K562 (cell line): Measurements from ENCODE around the gene COASY. TPM values are rescaled to one million over a fixed set of nuclear protein-coding genes. Genes with fewer than 3 reads are reported as not detected.

Source experiments
- CREB3L1 ChIP-seq: fragments of 450-650 bp; IDR thresholded peaks from 2 replicates; pipeline ENCODE4 v1.6.1; 2014; ENCODE audit warnings: low read depth, mild to moderate bottlenecking, moderate library complexity, borderline replicate concordance
- CXXC5 ChIP-seq: fragments of 250-450 bp; sonication (Bioruptor Pico); IDR thresholded peaks from 2 replicates; pipeline ENCODE4 v1.8.0; 2022; ENCODE audit warnings: inconsistent platforms, mild to moderate bottlenecking, moderate library complexity
- EGR1 ChIP-seq: fragments of 450-650 bp; conservative IDR thresholded peaks from 2 replicates; pipeline ENCODE4 v1.6.1; 2017; ENCODE audit warnings: mild to moderate bottlenecking
- ELF2 ChIP-seq: fragments of 250-450 bp; sonication (Bioruptor Pico); IDR thresholded peaks from 2 replicates; pipeline ENCODE4 v1.5.0; 2021; ENCODE audit warnings: mild to moderate bottlenecking
- ETV5 ChIP-seq: sonication (generic); formaldehyde crosslinking; IDR thresholded peaks from 2 replicates; pipeline ENCODE4 v1.4.0; 2020; ENCODE audit warnings: low read depth, mild to moderate bottlenecking, missing genetic modification reagents
- MXD1 ChIP-seq: fragments of 250-450 bp; sonication (Bioruptor Pico); IDR thresholded peaks from 2 replicates; pipeline ENCODE4 v1.8.0; 2021; ENCODE audit warnings: borderline replicate concordance, mild to moderate bottlenecking, moderate library complexity; ENCODE audit not compliant: poor library complexity, severe bottlenecking
- NCOA6 ChIP-seq: fragments of 450-650 bp; IDR thresholded peaks from 2 replicates; pipeline ENCODE4 v1.6.1; 2017; ENCODE audit warnings: mild to moderate bottlenecking
- NFE2L1 ChIP-seq: fragments of 450-650 bp; IDR thresholded peaks from 2 replicates; pipeline ENCODE4 v1.6.1; 2016; ENCODE audit warnings: missing genetic modification characterization, low read depth, mild to moderate bottlenecking, missing compliant biosample characterization, moderate library complexity, borderline replicate concordance
- PTBP1 ChIP-seq: fragments of 200-400 bp; formaldehyde crosslinking; IDR thresholded peaks from 2 replicates; pipeline ENCODE4 v1.6.1; 2017; ENCODE audit warnings: low read depth, low read length
- SIN3A ChIP-seq, 2 experiments: fragments of 150-350 bp in 1 of 2; IDR thresholded peaks; 2 replicates each; pipeline ENCODE4 v1.6.1; 2011 to 2016; ENCODE audit warnings: borderline replicate concordance in 2 of 2, low read depth in 2 of 2, low read length in 2 of 2, mild to moderate bottlenecking in 2 of 2, moderate library complexity in 2 of 2; ENCODE audit not compliant: control insufficient read depth in 1 of 2
- polyA plus RNA-seq, 8 experiments: library from polyadenylated mRNA; depleted of rRNA in 4 of 8; stranded (reverse) in 5 of 8; unstranded in 3 of 8; fragments of >200 nt; fragmentation: Nextera tagmentation in 2 of 8; fragmentation: Illumina TruSeq in 1 of 8; extraction: Ambion mirVana in 2 of 8; extraction: Trizol in 1 of 8; gene quantifications; 2 replicates each; pipeline versions ENCODE4 v1.2.1 to v1.2.3, GENCODE V29; 2011 to 2014; ENCODE audit warnings: inconsistent platforms in 1 of 8, missing spikeins in 1 of 8
- total RNA-seq, 7 experiments: library from RNA; depleted of rRNA in 6 of 7; stranded (reverse); fragments of >200 nt in 6 of 7; fragmentation: Illumina TruSeq in 2 of 7; extraction: Trizol in 2 of 7; gene quantifications; 2 replicates each; pipeline versions ENCODE4 v1.2.1 to v1.2.3, GENCODE V29; 2011 to 2021; ENCODE audit warnings: low replicate concordance in 1 of 7
- TF ChIP-seq, protein P1 (sequence below): fragments of 450-650 bp; IDR thresholded peaks from 2 replicates; pipeline ENCODE4 v1.6.1; 2016; ENCODE audit warnings: mild to moderate bottlenecking, moderate library complexity

Gene COASY
- total and polyA plus RNA-seq, 9 of the 15 experiments (the other 6 are each of a cell fraction or from before 2014, with no cell fraction given): 25.4 to 175 (median 62.3) TPM

- TF ChIP-seq, protein P1, sequence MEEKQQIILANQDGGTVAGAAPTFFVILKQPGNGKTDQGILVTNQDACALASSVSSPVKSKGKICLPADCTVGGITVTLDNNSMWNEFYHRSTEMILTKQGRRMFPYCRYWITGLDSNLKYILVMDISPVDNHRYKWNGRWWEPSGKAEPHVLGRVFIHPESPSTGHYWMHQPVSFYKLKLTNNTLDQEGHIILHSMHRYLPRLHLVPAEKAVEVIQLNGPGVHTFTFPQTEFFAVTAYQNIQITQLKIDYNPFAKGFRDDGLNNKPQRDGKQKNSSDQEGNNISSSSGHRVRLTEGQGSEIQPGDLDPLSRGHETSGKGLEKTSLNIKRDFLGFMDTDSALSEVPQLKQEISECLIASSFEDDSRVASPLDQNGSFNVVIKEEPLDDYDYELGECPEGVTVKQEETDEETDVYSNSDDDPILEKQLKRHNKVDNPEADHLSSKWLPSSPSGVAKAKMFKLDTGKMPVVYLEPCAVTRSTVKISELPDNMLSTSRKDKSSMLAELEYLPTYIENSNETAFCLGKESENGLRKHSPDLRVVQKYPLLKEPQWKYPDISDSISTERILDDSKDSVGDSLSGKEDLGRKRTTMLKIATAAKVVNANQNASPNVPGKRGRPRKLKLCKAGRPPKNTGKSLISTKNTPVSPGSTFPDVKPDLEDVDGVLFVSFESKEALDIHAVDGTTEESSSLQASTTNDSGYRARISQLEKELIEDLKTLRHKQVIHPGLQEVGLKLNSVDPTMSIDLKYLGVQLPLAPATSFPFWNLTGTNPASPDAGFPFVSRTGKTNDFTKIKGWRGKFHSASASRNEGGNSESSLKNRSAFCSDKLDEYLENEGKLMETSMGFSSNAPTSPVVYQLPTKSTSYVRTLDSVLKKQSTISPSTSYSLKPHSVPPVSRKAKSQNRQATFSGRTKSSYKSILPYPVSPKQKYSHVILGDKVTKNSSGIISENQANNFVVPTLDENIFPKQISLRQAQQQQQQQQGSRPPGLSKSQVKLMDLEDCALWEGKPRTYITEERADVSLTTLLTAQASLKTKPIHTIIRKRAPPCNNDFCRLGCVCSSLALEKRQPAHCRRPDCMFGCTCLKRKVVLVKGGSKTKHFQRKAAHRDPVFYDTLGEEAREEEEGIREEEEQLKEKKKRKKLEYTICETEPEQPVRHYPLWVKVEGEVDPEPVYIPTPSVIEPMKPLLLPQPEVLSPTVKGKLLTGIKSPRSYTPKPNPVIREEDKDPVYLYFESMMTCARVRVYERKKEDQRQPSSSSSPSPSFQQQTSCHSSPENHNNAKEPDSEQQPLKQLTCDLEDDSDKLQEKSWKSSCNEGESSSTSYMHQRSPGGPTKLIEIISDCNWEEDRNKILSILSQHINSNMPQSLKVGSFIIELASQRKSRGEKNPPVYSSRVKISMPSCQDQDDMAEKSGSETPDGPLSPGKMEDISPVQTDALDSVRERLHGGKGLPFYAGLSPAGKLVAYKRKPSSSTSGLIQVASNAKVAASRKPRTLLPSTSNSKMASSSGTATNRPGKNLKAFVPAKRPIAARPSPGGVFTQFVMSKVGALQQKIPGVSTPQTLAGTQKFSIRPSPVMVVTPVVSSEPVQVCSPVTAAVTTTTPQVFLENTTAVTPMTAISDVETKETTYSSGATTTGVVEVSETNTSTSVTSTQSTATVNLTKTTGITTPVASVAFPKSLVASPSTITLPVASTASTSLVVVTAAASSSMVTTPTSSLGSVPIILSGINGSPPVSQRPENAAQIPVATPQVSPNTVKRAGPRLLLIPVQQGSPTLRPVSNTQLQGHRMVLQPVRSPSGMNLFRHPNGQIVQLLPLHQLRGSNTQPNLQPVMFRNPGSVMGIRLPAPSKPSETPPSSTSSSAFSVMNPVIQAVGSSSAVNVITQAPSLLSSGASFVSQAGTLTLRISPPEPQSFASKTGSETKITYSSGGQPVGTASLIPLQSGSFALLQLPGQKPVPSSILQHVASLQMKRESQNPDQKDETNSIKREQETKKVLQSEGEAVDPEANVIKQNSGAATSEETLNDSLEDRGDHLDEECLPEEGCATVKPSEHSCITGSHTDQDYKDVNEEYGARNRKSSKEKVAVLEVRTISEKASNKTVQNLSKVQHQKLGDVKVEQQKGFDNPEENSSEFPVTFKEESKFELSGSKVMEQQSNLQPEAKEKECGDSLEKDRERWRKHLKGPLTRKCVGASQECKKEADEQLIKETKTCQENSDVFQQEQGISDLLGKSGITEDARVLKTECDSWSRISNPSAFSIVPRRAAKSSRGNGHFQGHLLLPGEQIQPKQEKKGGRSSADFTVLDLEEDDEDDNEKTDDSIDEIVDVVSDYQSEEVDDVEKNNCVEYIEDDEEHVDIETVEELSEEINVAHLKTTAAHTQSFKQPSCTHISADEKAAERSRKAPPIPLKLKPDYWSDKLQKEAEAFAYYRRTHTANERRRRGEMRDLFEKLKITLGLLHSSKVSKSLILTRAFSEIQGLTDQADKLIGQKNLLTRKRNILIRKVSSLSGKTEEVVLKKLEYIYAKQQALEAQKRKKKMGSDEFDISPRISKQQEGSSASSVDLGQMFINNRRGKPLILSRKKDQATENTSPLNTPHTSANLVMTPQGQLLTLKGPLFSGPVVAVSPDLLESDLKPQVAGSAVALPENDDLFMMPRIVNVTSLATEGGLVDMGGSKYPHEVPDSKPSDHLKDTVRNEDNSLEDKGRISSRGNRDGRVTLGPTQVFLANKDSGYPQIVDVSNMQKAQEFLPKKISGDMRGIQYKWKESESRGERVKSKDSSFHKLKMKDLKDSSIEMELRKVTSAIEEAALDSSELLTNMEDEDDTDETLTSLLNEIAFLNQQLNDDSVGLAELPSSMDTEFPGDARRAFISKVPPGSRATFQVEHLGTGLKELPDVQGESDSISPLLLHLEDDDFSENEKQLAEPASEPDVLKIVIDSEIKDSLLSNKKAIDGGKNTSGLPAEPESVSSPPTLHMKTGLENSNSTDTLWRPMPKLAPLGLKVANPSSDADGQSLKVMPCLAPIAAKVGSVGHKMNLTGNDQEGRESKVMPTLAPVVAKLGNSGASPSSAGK: peak; percentile 12
- no peak for TF ChIP-seq ELF2 (CRISPR knock-in tag)
- peak; percentile 77 for TF ChIP-seq EGR1
- 0 out of 2 replicates have a peak, but pooled peaks have one; percentile 45 for TF ChIP-seq CXXC5 (CRISPR knock-in tag)
- no peak for TF ChIP-seq PTBP1
- TF ChIP-seq CREB3L1: no peak
- TF ChIP-seq ETV5: no peak
- no peak for TF ChIP-seq NFE2L1 (tag)
- TF ChIP-seq MXD1 (CRISPR knock-in tag): no peak
- TF ChIP-seq NCOA6: no peak
- TF ChIP-seq SIN3A (IDR thresholded peaks at IDR 0.05; ENCODE audit: borderline replicate concordance in 2 of 2, control insufficient read depth in 1 of 2, low read depth in 2 of 2, low read length in 2 of 2): peak in 1 of 2 experiments; percentile 56; a peak in 1 of 4 replicates
These were observed 1.2 kb downstream of the COASY start (continued) for GRCh38 chr17:42563143-42563509.
